NCI-H1105 (cell line): ENCODE data around the gene TBC1D9.

Experiments used
- DNase-seq: peaks from one replicate; lab custom pipeline; 2025; lab: John Stamatoyannopoulos, UW

TBC1D9 gene

DNA sequence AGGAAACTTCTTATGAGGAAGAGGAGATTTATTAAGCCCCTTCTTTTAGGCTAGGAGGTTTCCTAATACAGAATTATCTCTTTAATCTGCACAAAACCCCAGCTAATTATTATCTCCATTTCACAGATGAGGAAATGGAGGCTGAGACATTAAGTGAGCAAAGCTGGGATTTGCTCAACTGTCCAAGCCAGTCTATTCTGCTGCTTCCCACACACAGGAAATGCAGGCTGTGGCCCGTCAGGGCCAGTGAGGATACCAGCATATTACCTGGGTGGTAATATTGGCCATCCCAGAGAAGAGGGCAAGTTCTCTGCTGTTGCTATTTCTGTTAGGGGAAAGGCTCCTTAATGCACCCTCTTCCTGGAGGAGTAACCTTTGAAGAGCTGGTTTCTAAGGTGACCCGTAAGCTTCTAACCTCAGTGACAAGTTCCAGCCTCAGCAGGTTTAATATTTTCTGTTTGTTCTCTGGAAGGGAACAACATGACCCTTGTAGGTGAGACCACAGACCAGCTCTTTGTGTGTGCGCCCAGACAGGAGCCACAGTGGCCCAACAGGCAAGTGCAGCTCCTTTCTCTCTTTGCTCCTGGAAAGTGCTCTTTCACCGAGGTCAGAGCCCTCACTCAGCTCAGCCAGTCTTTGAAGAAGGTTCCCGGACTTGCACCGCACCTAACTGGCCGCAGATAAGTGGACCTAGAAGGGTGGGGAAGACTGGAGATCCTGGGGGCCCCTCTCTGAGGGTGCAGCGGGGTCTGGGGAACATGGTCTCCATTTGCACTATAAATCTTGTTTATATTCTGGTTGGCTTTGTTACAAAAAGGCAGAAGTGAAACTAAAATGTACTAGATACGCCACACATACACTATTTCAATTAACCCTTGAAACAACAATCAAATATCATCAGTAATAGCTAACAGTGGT, 35.5 kb downstream of the TBC1D9 start:
- no peak for DNase-seq

DNA sequence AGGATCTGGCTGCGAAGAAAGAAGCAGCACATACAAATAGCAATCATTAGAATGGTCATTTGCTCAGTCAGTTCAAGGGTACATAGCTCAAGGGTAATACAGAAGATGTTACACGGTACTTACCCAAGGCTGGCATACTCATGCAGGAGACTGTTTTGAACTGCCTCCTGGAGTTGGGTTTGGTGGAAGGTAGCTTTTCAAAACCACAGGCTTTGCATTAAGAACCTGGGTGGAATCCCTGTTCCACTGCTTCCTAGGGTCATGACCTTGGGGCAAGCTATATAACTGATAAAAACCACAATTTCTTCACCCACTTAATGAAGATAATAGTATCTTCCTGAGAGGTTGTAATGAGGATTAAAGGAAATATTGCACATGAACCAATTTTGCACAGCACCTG, 36.5 kb downstream of the TBC1D9 start:
- DNase-seq, result no peak

DNA sequence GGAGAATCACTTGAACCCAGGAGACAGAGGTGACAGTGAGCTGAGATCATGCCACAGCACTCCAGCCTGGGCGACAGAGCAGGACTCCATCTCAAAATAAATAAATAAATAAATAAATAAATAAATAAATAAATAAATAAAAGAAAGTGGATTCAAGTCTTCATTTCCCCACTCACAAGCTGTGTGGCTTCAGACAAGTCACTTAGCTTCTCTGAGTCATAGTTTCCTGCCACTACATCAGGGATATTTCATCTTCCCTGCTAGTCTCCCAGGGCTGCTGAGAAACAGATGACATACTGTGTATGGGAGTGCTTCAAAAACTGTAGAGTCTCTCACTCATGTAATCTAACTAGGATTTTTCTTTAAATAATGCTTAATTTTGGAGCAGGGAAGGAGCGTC, 37.2 kb downstream of the TBC1D9 start:
- DNase-seq, result no peak

DNA sequence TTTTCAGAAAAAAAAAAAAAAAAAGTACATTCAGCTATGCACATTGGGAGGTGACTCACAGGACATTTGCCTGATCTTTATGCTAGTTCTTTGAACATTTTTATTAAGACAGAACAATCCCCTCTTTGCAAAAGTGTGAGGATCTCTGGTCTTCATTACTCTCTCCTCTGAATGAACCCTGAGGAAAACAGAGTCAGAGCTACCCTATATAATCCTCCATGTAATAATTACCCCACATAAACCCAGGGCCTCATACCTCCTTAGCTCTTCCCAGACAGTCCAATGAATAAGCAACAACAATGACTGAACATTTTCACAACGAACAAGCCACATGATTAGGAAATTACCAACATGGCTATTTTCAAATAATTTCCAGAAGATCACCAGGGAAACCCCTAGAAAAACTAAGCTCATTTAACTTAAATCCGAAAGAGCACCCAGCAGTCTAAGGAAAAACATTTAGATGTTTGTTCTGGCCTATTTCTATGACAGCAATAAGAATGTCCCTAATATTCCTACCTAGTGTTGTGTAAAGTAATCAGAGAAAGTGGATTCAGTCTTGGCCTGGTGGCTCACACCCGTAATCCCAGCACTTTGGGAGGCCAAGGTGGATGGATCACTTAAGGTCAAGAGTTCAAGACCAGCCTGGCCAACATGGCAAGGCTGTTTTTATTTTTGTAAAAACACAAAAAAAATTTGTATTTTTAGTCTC, 37.8 kb downstream of the TBC1D9 start:
- DNase-seq, result no peak

DNA sequence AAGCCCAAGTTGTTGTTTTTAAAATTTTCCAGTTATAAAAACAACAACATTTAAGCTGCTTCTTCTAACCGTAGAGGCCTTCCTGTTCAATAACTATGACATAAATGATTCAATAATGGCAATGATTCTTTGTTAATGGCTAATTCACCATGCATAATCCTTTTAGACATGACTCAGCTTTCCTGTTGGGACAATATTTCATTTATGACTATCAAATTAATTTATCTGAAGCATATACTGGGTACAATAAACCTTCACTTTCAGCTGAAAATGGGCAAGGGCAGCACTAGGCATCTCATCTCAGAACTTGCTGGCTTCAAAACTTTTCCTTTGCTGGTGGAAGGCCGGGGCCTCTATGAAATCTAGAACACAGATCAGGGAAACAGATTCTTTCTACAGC, 38.9 kb downstream of the TBC1D9 start:
- no peak for DNase-seq

DNA sequence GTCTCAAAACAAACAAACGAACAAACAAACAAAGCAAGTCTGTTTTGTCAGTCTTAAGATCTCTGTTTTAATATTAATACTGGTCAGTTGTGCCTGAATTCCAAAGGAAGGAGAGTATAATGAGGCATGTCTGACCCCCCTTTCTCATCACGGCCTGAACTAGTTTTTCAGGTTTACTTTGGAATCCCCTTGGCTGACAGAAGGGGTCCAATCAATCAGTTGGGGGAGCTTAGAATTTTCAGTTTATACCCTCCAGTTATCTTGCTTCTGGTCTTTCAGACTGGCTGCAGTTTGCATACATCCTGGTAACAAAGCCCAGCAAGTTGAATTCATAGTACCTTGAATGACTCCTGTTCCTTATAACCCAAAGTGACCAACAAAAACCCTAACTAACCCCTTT, 41.1 kb downstream of the TBC1D9 start:
- no peak for DNase-seq

DNA sequence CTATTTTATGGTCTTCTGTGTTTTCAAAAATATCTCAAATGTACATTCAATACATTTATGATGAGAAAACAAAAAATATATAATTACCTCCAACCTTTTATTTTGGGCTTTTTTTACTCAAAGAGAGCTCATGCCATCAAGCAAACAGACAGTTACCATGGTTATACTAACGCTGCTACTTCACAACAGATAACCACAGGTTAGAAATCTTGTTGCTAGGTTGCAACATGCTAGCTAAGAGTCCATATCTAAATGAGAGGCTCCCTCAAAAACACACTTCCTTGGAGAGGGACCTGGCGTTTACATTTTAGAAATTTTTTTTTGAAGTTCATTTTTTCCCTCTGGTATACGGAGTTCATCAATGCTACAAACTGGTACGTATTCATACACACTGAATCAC, 44.3 kb downstream of the TBC1D9 start:
- no peak for DNase-seq

DNA sequence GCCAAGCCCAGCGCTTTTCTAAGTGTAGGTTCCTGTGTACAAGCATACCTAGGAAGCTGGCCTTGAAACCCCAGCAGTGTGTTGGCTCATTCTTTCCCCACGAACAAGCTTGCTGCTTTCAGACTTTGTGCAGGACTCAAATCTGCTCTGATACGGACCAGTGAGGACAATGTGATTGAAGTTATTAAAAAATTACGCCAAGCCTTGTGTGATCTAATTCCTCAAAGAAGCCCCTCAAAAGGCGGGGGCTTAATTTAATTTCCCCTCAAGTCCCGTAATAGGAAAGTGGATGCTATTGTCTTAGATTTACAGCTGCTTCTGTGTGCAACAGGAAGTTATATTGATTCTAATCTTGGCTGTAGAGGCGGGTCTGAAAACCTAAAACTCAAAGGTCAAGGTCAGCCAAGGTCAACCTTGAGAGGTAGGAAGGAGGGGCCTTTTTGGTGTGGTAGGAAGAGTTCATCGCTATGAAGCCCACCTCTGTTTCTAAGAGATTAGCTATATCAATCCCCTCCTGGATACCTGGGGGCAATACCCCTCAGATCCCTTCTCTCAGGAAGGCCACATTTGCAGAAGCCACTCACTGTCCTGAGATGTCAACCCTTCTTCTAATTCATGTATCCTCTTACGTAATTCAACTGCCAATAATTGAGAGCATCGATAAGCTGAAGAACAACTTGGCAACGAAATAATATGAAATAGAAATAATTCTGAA, 45.1 kb downstream of the TBC1D9 start:
- no peak for DNase-seq

DNA sequence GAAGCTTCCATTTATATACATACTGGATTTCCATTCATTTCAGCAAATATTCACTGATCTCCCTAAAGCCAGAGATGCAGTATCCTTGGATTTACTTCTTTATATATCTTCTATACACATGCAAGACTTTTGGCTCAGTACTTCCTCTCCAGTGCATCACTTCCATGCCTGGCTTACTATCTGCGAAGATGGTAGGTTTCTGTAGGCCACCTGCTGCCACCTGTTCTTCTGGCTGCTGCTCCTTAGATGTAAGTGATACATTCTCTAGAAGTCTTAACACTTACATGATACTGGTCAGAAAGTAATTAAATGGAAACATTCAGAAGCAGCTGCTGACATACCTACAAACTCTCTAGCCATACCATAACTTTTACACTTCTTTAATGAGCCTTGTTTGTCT, 48.9 kb downstream of the TBC1D9 start:
- DNase-seq, result no peak

DNA sequence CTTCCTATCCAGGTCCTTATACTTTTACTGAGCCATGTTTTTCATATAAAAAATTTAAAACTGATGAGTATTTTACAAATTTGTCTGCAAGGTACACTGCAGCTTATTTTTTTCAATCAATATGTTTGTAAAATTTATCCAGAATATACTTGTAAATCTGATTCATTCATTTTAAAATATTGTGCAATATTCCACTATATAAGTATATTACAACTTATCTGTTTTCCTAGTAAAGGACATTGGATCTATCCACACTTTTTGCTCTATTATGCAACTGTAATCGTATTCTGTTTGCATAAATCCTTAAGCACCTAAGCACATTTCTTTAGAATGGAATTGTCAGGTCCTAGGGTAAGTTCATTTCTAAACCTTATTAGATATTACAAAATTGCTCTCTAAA, 49.5 kb downstream of the TBC1D9 start:
- DNase-seq, result no peak

DNA sequence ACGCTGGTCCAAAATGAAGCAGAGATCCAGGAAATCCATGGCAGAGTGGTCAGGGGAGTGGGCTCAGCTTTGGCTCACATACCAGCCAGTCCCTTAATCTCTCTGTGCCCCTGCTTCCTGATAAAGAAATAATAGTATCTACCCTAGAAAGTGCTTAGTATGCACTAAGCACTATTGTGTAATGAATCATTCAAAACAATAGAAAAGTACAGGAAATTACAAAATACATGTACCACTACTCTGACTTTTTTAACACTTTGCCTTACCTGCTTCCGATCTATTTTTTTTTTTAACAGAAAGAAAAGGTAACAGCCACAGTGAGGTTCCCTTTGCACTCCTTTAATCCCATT, 49.9 kb downstream of the TBC1D9 start:
- DNase-seq, result no peak

DNA sequence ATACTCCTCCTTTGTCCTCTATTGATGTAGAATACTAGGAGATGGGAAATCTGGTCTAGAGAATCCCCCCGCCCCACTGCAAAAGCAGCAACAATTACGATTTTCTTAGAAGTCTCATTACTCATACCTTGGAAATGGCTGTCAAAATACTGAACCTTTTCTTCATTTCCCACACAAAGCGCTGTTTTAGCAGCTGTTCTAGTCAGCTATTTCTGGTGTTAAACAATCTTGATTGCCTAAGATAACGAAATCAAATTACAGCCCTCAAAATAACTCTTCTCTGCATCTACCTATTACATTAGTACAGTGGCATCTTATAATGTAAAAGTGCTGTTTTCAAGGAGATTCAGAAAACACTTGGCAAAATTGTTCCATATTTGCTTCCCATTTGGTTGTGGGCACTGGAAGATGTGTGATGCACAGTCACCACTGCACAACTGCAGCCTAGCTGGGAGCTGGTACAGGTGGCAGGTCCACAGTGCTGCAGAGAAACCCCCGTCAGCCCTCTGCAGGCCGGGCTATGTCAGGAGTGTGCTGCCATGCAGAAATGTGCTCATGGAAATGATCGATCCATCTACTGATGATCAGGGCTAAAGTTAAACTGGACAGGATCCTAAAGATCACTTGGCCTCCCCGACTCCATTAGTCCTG, 50.4 kb downstream of the TBC1D9 start:
- no peak for DNase-seq

DNA sequence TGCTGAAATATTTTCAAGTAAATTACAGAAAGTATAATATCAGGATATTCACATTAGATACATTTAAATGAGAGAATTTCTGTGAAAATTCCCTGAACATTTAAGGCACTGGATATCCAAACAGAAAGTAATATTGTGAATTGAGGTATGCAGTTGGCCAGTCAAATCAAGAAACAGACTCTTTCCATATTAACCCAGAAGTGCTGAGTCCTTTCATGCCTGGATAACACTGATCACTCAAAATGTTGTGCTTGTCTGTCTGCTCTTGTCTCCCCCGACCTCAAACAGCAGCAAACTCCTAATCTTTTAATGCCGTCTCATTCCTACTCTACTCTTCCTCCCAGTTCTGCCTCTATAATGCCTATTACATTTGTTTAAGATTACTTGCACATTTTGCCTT, 51.2 kb downstream of the TBC1D9 start:
- DNase-seq, result no peak

DNA sequence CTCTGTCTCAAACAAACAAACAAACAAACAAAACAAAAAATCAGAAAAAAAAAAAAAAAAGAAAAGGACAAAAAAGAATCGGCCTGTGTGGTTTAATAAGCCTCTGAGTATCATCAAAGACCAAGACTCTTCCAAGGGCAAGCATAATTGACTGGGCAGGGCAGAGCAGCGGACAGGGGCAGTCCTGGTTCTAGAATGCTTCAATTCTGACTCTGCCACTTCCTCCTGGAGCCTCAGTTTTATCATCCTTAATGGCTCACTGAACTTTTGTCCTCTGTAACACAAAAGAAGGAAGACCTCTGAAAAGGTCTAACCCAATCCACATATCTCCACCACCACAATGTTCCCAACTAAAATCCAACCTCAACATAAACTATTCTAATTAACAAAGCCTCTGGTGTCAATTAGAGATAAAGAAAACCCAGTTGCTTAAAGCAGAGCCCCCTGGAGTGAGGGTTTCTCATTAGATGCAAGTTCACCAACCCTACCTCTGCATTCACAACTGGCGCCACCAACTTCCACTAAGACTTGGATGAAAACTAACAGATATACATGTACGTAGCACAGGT, 51.7 kb downstream of the TBC1D9 start:
- DNase-seq, result no peak

DNA sequence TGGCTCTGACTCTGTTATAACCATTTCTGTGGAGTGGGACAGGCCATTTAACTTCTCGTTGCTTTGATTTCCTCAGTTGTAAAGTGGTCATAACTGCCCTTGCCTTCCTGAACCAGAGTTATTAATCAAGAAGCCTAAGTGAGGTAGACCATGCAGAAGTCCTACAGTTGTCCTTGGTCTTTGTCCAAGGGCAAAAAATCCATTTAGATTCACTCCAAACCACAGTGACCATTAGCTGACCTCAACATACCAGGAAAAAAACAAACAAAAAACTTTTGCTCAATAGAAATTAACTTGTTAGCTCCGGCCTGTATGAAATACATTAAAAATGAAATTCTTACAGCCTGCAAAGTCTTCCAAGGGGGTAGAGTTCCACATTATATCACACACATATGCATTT, 52.7 kb downstream of the TBC1D9 start:
- no peak for DNase-seq

DNA sequence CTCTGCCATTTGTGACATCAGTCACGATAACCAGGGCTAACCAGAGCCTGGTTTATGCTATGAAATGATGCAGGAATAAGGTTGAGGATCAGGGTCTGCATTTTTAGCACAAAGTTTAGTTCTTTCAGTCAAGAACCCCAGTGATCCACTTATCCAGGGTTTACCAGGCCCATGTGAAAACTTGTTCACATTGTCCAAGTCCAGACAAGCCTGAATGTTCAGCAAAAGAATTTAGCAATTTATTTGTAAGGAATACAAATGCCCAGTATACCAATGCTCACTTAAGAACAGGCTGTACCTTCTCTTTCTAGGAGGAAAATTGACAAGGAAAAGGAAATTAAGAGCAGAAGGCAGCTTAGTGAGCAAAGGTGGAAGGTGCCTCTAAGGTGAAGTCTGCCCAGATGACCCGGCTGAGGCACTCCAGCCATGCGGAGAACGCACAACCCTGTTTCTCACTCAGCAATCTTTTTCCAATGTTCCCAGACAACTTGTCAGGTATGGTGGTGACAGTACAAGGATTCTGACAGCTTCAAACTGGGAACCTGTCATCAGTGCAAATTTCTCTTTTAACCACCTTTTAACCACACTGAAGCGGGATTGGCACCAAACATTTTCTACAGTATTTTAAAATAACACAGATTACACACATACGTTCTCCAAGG, 54.0 kb downstream of the TBC1D9 start:
- no peak for DNase-seq

DNA sequence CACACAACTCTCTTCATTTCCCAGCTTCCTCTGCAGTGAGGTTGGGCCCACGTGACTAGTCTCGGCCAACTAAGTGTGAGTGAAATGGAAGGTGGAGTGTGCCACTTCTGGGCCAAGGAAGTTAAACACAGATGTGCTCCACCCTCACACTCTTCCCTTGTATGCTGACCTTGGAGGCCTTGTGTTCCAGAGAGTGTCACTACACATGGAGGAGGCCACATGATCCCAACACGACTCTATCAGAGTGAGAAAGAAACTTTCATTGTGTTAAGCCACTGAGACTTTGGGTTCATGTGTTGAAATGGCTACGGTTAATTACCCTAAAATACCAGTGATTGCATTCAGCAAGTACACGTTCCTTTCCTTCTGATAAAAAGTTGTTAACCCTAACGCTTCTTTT, 55.1 kb downstream of the TBC1D9 start:
- no peak for DNase-seq

DNA sequence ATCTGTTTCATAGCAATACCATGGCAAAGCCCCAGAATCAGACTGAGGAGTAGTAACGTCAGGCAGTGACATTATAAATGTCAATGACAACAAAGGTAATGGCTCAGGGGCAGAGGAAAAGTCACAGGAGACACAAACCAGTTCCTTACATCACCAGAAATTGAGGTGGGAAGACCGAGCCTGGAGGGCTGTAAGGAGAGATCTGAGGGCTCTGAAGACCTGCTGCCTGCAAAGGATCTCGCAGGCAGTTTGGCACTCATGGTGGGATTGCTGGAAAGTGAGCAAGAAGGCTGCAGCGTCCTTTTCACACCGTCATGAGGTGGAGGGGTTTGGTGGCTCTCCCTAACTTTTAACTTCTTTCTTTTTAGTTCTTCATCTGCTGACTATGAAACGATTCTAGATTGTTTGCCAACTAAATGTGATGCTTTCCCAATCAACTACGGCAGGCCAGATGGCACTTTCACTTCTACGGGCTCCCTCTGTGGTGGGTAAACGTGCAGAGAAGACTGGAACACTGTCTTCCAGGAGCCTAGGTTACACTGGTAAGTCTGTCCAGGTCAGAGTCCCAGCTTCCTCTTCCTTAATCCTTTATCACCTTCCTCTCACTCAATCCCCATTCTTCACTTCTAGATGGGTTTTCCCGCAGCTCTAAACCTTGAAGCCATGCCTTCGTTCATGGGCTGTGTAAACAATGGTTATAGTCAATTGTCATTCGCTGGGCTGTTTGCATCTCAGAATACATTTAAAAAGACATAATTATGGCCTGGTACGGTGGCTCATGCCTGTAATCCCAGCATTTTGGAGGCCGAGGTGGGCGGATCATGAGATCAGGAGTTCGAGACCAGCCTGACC, 58.2 kb downstream of the TBC1D9 start:
- no peak for DNase-seq

DNA sequence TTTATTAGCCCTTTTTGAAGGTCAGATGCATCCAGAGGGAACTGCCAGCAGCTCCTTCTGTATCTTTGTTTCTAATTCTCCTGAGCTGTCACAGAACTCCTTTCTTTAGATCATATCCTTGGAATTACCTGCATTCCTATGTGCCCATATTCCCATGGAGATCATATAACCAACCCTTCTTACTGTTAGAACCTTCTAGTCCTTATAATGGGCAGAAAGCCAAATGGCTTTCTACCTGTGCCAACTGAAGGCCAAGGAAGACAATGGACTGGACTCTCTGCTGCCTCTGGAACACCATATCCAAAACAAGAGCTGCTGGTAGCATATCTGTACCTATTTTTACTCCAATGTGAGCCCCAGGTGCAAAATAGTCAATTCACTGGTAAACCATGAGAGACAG, 60.7 kb downstream of the TBC1D9 start:
- no peak for DNase-seq

DNA sequence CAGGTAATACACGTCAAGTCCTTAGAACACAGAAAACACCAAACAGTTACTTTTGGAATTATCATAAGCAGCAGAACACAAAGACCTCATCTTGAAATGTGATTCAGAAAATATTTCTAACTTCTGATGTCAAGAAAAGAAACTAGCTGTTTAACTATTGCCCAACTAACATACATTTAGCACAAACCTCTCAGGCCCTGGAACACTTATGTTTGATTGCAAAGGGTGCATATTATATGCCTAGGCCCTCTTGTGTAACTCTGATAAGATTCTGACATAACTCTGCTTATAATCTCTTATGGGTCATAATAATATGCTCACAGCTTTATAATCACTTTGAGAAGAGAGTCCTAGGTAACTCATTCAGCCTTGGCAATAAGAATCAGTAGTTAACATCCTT, 62.6 kb downstream of the TBC1D9 start:
- no peak for DNase-seq

DNA sequence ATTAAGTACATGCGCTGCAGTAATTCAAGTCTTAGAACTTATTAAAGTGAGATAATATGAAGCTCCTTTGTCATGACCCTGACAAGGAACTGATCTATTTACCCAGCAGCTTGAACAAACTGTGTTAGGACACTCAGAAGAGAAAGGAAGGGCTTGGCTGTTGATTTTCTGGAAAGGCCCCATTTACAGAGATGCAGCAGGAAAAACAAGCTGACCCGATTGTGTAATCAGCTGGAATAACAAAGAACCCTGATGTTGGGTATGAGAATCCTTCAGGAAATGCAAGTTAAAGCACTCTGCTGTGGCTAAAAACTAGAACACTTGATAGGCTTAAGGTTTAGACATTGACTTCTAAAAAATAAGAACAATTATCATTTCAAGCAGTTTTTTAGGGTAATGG, 64.8 kb downstream of the TBC1D9 start:
- DNase-seq, result no peak
